ENCODE data around the gene RRM2.

DNA sequence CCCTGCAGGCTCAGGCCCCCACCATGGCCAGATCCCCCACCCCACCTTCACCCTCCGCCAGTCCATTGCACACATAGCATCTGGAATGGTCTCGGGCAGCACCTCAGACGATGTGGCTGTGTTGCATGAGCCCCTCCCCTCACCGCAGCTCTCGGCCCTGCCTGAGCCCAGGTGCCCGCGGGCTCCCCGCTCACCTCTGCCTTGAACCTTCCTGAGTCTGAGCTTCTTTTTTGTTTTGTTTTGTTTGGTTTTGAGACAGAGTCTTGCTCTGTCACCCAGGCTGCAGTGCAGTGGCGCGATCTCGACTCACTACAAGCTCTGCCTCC lies 20.1 kb downstream of the RRM2 start:
- TF ChIP-seq, protein P1, sequence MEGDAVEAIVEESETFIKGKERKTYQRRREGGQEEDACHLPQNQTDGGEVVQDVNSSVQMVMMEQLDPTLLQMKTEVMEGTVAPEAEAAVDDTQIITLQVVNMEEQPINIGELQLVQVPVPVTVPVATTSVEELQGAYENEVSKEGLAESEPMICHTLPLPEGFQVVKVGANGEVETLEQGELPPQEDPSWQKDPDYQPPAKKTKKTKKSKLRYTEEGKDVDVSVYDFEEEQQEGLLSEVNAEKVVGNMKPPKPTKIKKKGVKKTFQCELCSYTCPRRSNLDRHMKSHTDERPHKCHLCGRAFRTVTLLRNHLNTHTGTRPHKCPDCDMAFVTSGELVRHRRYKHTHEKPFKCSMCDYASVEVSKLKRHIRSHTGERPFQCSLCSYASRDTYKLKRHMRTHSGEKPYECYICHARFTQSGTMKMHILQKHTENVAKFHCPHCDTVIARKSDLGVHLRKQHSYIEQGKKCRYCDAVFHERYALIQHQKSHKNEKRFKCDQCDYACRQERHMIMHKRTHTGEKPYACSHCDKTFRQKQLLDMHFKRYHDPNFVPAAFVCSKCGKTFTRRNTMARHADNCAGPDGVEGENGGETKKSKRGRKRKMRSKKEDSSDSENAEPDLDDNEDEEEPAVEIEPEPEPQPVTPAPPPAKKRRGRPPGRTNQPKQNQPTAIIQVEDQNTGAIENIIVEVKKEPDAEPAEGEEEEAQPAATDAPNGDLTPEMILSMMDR (conservative IDR thresholded peaks at IDR 0.05): no peak; the same call in 1 of the 2 replicates
- no peak for TF ChIP-seq ZFX (IDR thresholded peaks at IDR 0.05)

Data from C4-2B (cell line).